Endothelial cell of umbilical vein (primary cell): ENCODE results near the gene NRXN3.

Source experiments
- EZH2 ChIP-seq: IDR thresholded peaks from 2 replicates; pipeline ENCODE4 v1.6.1; 2012; ENCODE audit warnings: borderline replicate concordance, low read depth, mild to moderate bottlenecking, moderate library complexity, low read length, inconsistent platforms; ENCODE audit not compliant: severe bottlenecking
- MYC ChIP-seq: IDR thresholded peaks from one replicate; pipeline ENCODE4 v1.6.1; 2011; ENCODE audit warnings: mild to moderate bottlenecking, low read depth, low read length
- POLR2A ChIP-seq: IDR thresholded peaks from 2 replicates; pipeline ENCODE4 v1.6.1; 2012; ENCODE audit warnings: low read depth, mild to moderate bottlenecking, control low read depth, low read length
- POLR2AphosphoS5 ChIP-seq: IDR thresholded peaks from 2 replicates; pipeline ENCODE4 v1.6.1; 2012; ENCODE audit warnings: low read depth, mild to moderate bottlenecking, control low read depth, low read length, moderate library complexity; ENCODE audit not compliant: insufficient read depth
- TF ChIP-seq, protein P1 (sequence below), 2 donors: IDR thresholded peaks; 1 replicate in 1 of 2; 2 replicates in 1 of 2; pipeline ENCODE4 v1.5.1; 2011; ENCODE audit warnings: low read length in 2 of 2, mild to moderate bottlenecking in 2 of 2, moderate library complexity in 2 of 2, control low read depth in 1 of 2, inconsistent platforms in 1 of 2, low read depth in 1 of 2; ENCODE audit not compliant: insufficient read depth in 1 of 2; ENCODE audit errors: extremely low read depth in 1 of 2
- TF ChIP-seq, protein P2 (sequence below): IDR thresholded peaks from 2 replicates; pipeline ENCODE4 v1.6.1; 2011; ENCODE audit not compliant: insufficient read depth, insufficient read length

DNA sequence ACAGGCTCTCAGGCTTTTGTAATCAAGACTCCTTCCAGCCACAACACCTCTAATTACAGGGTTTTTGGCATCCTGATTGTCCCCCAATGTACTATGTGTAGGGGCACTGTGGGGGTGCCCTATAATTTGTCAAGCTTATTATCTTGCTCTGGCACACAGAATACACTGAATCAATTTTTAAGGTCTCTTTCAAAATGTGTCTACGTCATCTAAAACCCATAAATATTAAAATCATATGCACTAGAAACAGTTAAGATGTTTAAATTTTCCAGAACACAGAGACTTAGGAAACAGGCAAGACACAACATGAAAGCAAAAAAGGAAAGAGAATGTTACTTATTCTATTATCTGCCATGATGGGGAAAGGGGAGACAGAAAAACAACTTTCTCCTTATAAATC lies 665.7 kb downstream of the NRXN3 start:
- TF ChIP-seq, protein P1, sequence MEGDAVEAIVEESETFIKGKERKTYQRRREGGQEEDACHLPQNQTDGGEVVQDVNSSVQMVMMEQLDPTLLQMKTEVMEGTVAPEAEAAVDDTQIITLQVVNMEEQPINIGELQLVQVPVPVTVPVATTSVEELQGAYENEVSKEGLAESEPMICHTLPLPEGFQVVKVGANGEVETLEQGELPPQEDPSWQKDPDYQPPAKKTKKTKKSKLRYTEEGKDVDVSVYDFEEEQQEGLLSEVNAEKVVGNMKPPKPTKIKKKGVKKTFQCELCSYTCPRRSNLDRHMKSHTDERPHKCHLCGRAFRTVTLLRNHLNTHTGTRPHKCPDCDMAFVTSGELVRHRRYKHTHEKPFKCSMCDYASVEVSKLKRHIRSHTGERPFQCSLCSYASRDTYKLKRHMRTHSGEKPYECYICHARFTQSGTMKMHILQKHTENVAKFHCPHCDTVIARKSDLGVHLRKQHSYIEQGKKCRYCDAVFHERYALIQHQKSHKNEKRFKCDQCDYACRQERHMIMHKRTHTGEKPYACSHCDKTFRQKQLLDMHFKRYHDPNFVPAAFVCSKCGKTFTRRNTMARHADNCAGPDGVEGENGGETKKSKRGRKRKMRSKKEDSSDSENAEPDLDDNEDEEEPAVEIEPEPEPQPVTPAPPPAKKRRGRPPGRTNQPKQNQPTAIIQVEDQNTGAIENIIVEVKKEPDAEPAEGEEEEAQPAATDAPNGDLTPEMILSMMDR (IDR thresholded peaks at IDR 0.05; ENCODE audit: extremely low read depth in 1 of 2, insufficient read depth in 1 of 2, low read depth in 1 of 2, low read length in 2 of 2): no peak
- TF ChIP-seq EZH2 (no peak), POLR2A (no peak), POLR2AphosphoS5 (no peak), MYC (no peak)
- TF ChIP-seq, protein P2, sequence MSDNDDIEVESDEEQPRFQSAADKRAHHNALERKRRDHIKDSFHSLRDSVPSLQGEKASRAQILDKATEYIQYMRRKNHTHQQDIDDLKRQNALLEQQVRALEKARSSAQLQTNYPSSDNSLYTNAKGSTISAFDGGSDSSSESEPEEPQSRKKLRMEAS: no peak
